Hippocampal formation (tissue), 2 donors: ENCODE data around the gene KIF5C.

Experiments
- DNase-seq, 2 donors: peaks; one replicate each; lab custom pipeline; 2025; lab: John Stamatoyannopoulos, UW

Gene KIF5C

GRCh38 chr2:149018981-149019380, 144.0 kb downstream of the KIF5C start:
- DNase-seq = no peak

- no peak for DNase-seq
Measured at GRCh38 chr2:149019768-149020167, 144.7 kb downstream of the KIF5C start.

- no peak for DNase-seq
Measured at GRCh38 chr2:149020432-149020851, 145.4 kb downstream of the KIF5C start.

- DNase-seq = no peak
Measured at GRCh38 chr2:149021271-149021719, 146.3 kb downstream of the KIF5C start.

- DNase-seq = no peak
Measured at GRCh38 chr2:149021761-149022160, 146.7 kb downstream of the KIF5C start.

- DNase-seq = no peak
Measured at GRCh38 chr2:149023091-149023490, 148.1 kb downstream of the KIF5C start.

- DNase-seq = no peak
Measured at GRCh38 chr2:149027590-149028250, 152.7 kb downstream of the KIF5C start.

GRCh38 chr2:149028377-149028776, 153.3 kb downstream of the KIF5C start:
- no peak for DNase-seq

- no peak for DNase-seq
Measured at GRCh38 chr2:149028891-149029290, 153.9 kb downstream of the KIF5C start.

GRCh38 chr2:149029307-149029965, 154.4 kb downstream of the KIF5C start:
- no peak for DNase-seq

GRCh38 chr2:149031396-149031795, 156.4 kb downstream of the KIF5C start:
- no peak for DNase-seq

GRCh38 chr2:149033716-149034115, 158.7 kb downstream of the KIF5C start:
- DNase-seq = no peak

GRCh38 chr2:149034406-149034805, 159.4 kb downstream of the KIF5C start:
- DNase-seq = no peak

GRCh38 chr2:149036507-149037293, 161.7 kb downstream of the KIF5C start:
- no peak for DNase-seq

GRCh38 chr2:149037851-149038250, 162.8 kb downstream of the KIF5C start:
- no peak for DNase-seq

- no peak for DNase-seq
Measured at GRCh38 chr2:149038442-149039212, 163.6 kb downstream of the KIF5C start, which contains the start of gene LYPD6B. LYPD6B (plus strand) TSS chr2:149038699; CDS start chr2:149130949, 92,250 bp downstream.

GRCh38 chr2:149039213-149039724, 164.2 kb downstream of the KIF5C start:
- DNase-seq = no peak

- no peak for DNase-seq
Measured at GRCh38 chr2:149040451-149040850, 165.4 kb downstream of the KIF5C start.

- no peak for DNase-seq
Measured at GRCh38 chr2:149041482-149041881, 166.5 kb downstream of the KIF5C start.

GRCh38 chr2:149042881-149043280, 167.9 kb downstream of the KIF5C start:
- DNase-seq = no peak

GRCh38 chr2:149044500-149044899, 169.5 kb downstream of the KIF5C start:
- DNase-seq = no peak

GRCh38 chr2:149047118-149047517, 172.1 kb downstream of the KIF5C start:
- no peak for DNase-seq
